GM10248 (cell line): ENCODE results near the gene GGNBP2.

Source experiments
- CTCF ChIA-PET: fragments of 300-600 bp; sonication (Branson Sonifier 250); formaldehyde crosslinking; extraction: SDS; loops from one replicate; lab custom pipeline; 2021; ENCODE audit warnings: antibody characterized with exemption; lab: Yijun Ruan, JAX
- POLR2A ChIA-PET: fragments of 350-650 bp; sonication (Branson Sonifier 250); formaldehyde crosslinking; extraction: SDS; loops from one replicate; lab custom pipeline; 2020; ENCODE audit warnings: antibody characterized with exemption; lab: Yijun Ruan, JAX
- DNase-seq: peaks from one replicate; pipeline ENCODE4 v3.0.0; 2012; ENCODE audit errors: extremely low spot score
- TF ChIP-seq, protein P1 (sequence below): IDR thresholded peaks from 2 replicates; pipeline ENCODE4 v1.5.1; 2012; ENCODE audit warnings: mild to moderate bottlenecking, low read depth; ENCODE audit errors: extremely low read depth, missing control alignments, control extremely low read depth

GGNBP2 gene

GRCh38 chr17:36566081-36566480, 21.4 kb downstream of the GGNBP2 start:
- CTCF ChIA-PET = interaction anchor here (0.7 to 1.2 kb wide), 2 partner anchors 9 to 13 kb away, joined by 3 to 4 read pairs; no protein-coding TSS in a partner anchor
- POLR2A ChIA-PET = no interaction called here
- no peak for DNase-seq
- TF ChIP-seq, protein P1, sequence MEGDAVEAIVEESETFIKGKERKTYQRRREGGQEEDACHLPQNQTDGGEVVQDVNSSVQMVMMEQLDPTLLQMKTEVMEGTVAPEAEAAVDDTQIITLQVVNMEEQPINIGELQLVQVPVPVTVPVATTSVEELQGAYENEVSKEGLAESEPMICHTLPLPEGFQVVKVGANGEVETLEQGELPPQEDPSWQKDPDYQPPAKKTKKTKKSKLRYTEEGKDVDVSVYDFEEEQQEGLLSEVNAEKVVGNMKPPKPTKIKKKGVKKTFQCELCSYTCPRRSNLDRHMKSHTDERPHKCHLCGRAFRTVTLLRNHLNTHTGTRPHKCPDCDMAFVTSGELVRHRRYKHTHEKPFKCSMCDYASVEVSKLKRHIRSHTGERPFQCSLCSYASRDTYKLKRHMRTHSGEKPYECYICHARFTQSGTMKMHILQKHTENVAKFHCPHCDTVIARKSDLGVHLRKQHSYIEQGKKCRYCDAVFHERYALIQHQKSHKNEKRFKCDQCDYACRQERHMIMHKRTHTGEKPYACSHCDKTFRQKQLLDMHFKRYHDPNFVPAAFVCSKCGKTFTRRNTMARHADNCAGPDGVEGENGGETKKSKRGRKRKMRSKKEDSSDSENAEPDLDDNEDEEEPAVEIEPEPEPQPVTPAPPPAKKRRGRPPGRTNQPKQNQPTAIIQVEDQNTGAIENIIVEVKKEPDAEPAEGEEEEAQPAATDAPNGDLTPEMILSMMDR = no peak

- DNase-seq = no peak
- ChIA-PET POLR2A (no interaction called here), CTCF (no interaction called here)
- TF ChIP-seq, protein P1 = no peak
Measured at GRCh38 chr17:36575028-36575427, 30.3 kb downstream of the GGNBP2 start.

DNA sequence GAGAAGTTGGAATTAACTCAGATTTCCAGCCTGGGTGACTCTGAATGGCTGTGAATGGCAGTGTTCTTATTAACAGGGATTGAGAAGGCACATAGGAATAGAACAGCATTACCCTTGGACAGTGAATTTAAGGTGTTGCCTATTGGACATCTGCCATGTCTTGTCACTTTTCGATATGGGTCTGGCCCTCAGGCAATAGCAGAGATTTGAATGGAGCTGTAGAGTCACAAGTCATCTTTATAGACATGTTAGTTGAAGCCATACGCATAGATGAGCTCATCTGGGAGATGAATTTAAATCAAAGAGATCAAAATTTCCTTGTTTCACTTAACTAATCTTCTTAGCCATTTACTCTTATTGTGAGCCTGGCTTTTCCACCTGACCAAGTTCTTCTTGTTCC, 32.1 kb downstream of the GGNBP2 start:
- no peak for DNase-seq
- CTCF ChIA-PET = no interaction called here
- TF ChIP-seq, protein P1 = no peak
- POLR2A ChIA-PET = no interaction called here

DNA sequence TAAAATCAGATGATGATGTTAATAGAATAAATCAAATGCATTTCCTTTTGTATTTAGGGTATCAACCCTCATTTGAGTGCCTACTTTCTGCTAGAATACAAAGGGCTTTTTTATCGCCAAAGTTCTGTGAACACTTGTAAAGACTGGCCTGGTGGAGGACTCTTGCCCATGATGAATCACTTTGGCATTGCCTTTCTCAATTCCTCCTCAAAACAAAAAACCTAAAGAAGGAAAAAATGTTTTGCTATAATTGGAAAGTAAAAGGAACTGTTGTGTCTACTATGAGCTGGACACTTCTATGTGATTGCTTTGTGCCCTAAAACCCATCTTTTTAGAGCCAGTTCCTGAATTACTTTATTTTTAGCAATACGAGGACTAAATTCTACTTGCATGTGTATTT, 34.0 kb downstream of the GGNBP2 start:
- ChIA-PET CTCF (interaction anchor here (1.0 kb wide), 1 partner anchor 13 kb away, joined by 4 read pairs; no protein-coding TSS in a partner anchor), POLR2A (no interaction called here)
- TF ChIP-seq, protein P1 = no peak
- no peak for DNase-seq

- TF ChIP-seq, protein P1 = no peak
- no peak for DNase-seq
- POLR2A ChIA-PET = no interaction called here
- CTCF ChIA-PET = no interaction called here
Measured at GRCh38 chr17:36583787-36584186, 39.1 kb downstream of the GGNBP2 start.

DNA sequence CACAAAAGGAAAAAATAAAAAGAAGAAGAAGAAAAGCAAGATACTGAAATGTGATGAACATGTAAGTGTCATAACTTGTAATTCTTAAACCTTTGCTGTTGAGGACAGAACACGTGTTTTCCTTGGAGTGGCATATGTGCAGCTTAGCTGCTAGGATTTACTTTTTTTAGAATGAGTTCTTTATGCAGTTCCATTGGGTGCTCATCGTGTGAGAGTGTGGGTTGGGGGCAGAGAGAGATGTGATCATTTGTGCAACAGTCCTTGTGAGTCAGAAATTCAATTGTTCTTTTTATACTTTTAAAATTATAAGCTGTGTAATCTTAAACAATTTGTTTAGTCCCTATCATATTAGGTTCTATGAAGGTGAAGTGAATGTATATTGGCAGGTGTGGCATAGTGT, 41.4 kb downstream of the GGNBP2 start:
- no peak for DNase-seq
- POLR2A ChIA-PET = interaction anchor here (0.6 kb wide), 1 partner anchor 773 kb away, joined by 5 read pairs; no protein-coding TSS in a partner anchor
- CTCF ChIA-PET = interaction anchor here (1.1 to 2.9 kb wide), 3 partner anchors 16 to 31 kb away, joined by 3 to 12 read pairs (median 3); partner anchors contain the start of gene MRM1
- TF ChIP-seq, protein P1 = no peak
